ENCODE data around the gene SHMT2. TPM values are rescaled to one million over a fixed set of nuclear protein-coding genes. Genes with fewer than 3 reads are reported as not detected.

Gene SHMT2
- total RNA-seq, 1 experiment from 2014 or later: 280 TPM

- TF ChIP-seq SP1 (IDR thresholded peaks at IDR 0.05; ENCODE audit: low read depth) (no peak), POLR2AphosphoS5 (IDR thresholded peaks at IDR 0.05; ENCODE audit: low read depth, low read length) (no peak), CBX3 (IDR thresholded peaks at IDR 0.05; ENCODE audit: low read depth) (no peak), ELF1 (IDR thresholded peaks at IDR 0.05; ENCODE audit: borderline replicate concordance, low read depth) (no peak), RAD21 (IDR thresholded peaks at IDR 0.05; ENCODE audit: low read depth) (no peak), TCF7L2 (IDR thresholded peaks at IDR 0.05; ENCODE audit: borderline replicate concordance, extremely low read depth, insufficient read depth, insufficient read length) (no peak), FOSL1 (IDR thresholded peaks at IDR 0.05; ENCODE audit: low read depth) (no peak)
- TF ChIP-seq, protein P1, sequence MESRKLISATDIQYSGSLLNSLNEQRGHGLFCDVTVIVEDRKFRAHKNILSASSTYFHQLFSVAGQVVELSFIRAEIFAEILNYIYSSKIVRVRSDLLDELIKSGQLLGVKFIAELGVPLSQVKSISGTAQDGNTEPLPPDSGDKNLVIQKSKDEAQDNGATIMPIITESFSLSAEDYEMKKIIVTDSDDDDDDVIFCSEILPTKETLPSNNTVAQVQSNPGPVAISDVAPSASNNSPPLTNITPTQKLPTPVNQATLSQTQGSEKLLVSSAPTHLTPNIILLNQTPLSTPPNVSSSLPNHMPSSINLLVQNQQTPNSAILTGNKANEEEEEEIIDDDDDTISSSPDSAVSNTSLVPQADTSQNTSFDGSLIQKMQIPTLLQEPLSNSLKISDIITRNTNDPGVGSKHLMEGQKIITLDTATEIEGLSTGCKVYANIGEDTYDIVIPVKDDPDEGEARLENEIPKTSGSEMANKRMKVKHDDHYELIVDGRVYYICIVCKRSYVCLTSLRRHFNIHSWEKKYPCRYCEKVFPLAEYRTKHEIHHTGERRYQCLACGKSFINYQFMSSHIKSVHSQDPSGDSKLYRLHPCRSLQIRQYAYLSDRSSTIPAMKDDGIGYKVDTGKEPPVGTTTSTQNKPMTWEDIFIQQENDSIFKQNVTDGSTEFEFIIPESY (IDR thresholded peaks at IDR 0.05; ENCODE audit: extremely low read depth, insufficient replicate concordance, low read length): no peak
- TF ChIP-seq, protein P2, sequence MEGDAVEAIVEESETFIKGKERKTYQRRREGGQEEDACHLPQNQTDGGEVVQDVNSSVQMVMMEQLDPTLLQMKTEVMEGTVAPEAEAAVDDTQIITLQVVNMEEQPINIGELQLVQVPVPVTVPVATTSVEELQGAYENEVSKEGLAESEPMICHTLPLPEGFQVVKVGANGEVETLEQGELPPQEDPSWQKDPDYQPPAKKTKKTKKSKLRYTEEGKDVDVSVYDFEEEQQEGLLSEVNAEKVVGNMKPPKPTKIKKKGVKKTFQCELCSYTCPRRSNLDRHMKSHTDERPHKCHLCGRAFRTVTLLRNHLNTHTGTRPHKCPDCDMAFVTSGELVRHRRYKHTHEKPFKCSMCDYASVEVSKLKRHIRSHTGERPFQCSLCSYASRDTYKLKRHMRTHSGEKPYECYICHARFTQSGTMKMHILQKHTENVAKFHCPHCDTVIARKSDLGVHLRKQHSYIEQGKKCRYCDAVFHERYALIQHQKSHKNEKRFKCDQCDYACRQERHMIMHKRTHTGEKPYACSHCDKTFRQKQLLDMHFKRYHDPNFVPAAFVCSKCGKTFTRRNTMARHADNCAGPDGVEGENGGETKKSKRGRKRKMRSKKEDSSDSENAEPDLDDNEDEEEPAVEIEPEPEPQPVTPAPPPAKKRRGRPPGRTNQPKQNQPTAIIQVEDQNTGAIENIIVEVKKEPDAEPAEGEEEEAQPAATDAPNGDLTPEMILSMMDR (IDR thresholded peaks at IDR 0.05 in 2 of 3, conservative IDR thresholded peaks at IDR 0.05 in 1 of 3; ENCODE audit: borderline replicate concordance in 1 of 3, insufficient read depth in 1 of 3, low read depth in 2 of 3, low read length in 2 of 3): no peak
- TF ChIP-seq, protein P3, sequence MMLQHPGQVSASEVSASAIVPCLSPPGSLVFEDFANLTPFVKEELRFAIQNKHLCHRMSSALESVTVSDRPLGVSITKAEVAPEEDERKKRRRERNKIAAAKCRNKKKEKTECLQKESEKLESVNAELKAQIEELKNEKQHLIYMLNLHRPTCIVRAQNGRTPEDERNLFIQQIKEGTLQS (IDR thresholded peaks at IDR 0.05): no peak
- ChIA-PET RAD21 (ENCODE audit: low non-redundant PET in 1 of 2, low total read pairs in 2 of 2, uncharacterized antibody in 2 of 2, unreplicated experiment in 2 of 2) (no interaction called here), CTCF (no interaction called here), POLR2A (no interaction called here)
- no TSS peak for BruUV-seq (replicated peaks)
- Histone ChIP-seq H3K4me2 (ENCODE audit: low read length) (no peak overlapping the region), H3K9me3 (ENCODE audit: control insufficient read depth in 1 of 2, insufficient read depth in 1 of 2, low read depth in 1 of 2, low read length in 2 of 2) (no peaks in the 10 kb centered on the region), H4K20me1 (ENCODE audit: insufficient read depth) (no peaks in the 10 kb centered on the region), H3K9ac (ENCODE audit: low read length) (no peak overlapping the region), H3K27ac (ENCODE audit: low read depth, low read length) (no peak overlapping the region), H3K4me3 (replicated peaks in 1 of 2; ENCODE audit: low read depth in 1 of 2, low read length in 2 of 2) (no peak overlapping the region), H3K27me3 (ENCODE audit: insufficient read depth, low read length) (no peaks in the 10 kb centered on the region), H3K9me2 (ENCODE audit: insufficient read depth) (no peaks in the 10 kb centered on the region), H3K36me3 (ENCODE audit: control insufficient read depth in 1 of 2, insufficient read depth in 2 of 2, low read length in 2 of 2) (no peaks in the 10 kb centered on the region), H3K4me1 (ENCODE audit: control insufficient read depth in 1 of 2, insufficient read depth in 2 of 2, low read length in 2 of 2) (peaks cover 12 to 20% of the 10 kb centered on the region in 2 experiments), H3K79me2 (ENCODE audit: insufficient read depth, low read length) (no peaks in the 10 kb centered on the region), H2AFZ (ENCODE audit: low read depth, low read length, poor library complexity, severe bottlenecking) (no peak overlapping the region)
- no peak for DNase-seq (ENCODE audit: low read depth, low spot score)
- ATAC-seq: no peak
- intact Hi-C loops (cut with micrococcal nuclease): no loop called here
Observed at GRCh38 chr12:57209916-57210315, 19.6 kb upstream of the SHMT2 start.
